Activated CD4-positive, CD25-positive, alpha-beta regulatory T cell treated with anti-CD3 and anti-CD28 coated beads, Interleukin-2, amount 50 U/mL, for 24 hours (primary cell): Measurements from ENCODE around the gene ZPLD1.

ENCODE experiments used
- ATAC-seq, 2 donors: fragments of 150-1000 bp; cut with Tn5 transposase; one replicate each; pipeline ENCODE4 v1.10.0; 2021; ENCODE audit warnings: mild to moderate bottlenecking in 1 of 2, moderate library complexity in 1 of 2

The ZPLD1 gene

DNA sequence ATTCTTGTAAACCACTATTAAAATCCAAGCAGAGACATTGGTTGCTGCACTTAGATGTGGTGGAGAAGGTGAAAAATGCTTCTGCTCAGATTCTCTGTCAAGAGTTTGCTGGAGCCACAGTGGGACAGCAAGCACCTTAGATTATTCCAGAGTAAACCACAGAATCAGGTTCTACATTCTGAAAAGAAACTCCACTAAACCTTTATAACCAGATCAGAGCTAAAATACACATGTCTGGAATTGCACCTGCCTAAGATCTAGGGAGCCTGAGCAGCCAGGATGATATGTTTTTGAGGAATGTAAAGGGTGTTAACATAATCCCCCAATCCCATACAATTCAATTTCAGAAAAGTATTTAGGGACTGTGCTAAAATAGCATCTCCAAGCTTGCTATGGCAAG, at the start of gene ZPLD1:
Gene ZPLD1, plus strand, starts transcription at position 301 of the 400 bp plus-strand sequence. CDS start 3,473 bp downstream, outside the sequence.
- no peak for ATAC-seq

DNA sequence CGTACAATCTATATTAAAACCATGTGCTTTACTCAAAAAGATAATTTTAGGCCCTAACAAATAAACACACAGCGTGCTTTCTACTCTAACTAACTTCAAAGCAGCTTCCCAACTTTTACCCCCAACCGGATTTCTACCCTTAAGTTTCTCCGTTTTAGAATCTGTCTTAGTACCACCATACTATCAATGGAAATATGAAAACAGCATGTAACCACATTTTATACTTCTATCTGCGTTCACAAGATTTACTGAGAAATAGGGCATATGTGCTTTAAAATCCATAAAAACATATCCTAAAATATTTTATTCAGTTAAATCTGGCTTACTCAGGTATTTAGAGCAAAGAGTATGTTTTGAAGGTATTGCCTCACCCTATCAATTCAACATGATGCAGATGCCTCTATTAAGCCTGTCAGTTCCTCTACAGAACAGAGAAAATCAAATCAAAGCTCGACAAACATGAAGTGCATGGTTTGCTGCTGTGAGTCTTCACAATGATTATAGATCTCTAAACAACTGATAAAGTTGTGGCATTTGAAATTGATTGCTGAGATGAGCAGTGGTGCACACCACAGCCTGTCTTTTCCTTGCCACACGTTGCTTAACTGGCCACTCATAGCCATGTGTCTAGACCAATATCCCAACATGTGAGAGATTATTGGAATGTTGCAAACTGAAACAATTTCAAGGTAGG, 44.5 kb upstream of the ZPLD1 start:
- no peak for ATAC-seq

DNA sequence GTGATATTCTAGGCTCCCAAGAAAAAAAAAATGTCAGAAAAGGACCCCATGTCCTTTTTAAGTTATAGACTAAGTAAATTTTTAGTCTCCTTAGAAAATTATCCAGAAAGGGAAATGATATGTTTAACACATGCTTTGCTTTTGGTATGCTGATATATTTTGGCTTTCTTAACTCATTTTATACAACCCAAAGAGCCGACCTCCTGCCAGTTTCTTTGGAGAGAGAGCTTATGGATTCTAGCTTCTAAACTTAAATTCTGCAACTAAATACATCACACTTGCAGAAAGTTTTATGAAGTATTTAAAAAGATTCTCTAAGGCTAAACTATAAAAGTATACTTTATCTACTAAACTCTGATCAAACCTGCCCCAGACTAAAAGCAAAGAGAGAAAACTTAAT, 43.9 kb upstream of the ZPLD1 start:
- ATAC-seq, result no peak

DNA sequence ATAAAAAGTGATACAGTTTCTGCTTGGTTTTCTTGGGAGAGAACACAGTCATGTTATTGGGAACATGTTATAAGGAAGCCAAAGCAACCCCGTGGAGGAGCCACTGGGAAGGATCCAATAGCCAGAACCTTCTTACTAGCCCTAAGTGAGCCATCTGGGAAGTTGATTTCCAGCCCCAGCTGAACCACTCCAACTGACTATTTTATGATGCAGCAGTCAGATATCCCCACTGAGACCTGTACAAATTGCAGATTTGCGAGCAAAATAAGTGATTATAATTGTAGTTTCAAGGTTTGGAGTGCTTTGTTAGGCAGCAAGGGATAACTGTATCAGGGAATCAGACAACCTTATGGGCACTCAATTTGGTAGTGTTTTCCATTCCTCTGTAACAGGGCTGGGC, 43.3 kb upstream of the ZPLD1 start:
- no peak for ATAC-seq

DNA sequence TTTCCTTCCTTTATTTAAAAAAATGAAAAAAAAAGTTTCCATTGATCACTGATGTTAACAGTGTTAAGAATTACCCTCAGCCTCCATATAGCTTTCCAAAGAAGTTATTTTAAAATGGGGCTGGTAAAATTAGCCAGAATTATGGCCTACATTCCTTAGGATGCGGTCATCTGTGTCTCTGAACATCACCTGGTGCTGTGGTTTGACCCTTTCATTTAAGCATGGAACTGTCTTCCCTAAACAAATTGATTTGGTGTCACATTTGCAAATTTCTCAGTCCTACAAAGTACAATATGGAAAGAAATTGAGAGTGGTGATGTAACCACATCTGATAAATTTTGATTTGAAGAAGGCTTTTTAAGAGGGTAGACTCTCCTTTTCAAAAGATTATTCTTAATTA, 40.3 kb upstream of the ZPLD1 start:
- ATAC-seq, result no peak

DNA sequence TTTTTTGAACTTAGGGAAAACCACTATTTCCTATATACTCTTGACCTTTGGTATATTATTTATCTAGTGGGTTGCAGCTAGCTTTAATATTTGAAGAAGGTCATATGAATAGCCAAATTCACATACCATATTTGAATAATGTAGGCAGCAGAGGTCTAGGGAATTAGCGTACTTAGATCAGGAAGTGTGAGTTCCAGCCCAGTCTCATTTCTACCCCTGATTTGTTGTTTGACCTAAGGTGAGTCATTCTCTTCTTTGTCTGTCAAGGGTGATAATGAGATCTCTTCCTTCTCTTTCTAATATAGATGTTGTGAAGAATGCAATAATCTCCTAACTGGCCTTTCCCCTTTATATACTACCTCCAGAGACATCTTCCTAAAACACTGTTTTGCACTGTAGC, 36.6 kb upstream of the ZPLD1 start:
- ATAC-seq, result no peak

DNA sequence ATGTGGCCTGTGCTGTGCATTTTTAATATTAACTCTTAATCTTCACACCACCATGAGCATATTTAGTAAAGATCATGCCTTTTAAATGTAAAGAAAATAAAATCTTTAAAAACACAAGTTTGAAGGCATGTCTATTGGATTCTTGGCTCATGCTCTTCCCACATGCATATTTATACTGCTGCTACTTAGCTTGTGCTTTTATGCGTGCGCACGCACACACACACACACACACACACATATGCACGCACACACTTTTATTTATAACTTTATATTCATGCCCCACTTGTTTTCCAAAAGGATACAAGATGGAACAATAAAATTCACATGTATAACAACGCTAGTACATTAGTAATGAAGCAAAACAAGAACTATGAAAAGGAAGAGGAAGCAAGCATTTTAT, 36.1 kb upstream of the ZPLD1 start:
- ATAC-seq, result no peak

DNA sequence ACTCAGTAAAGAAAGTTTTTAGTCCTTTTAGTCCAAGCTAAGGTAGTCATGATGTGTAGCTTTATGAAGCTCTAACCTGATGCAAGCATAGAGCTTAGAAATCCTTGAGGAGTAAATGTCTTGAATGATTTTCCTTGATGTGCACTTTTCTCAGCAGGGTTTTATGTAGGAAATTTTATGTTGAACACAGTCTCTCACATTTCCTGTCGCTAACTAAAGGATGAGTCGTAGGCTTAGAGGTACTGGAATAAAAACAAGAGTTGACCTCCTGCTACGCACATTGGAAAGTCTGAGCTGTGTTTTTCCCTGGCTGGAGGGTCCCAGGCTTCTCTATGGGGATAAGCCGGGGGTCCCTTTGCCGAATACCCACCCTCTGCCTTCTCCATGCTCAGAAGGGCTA, 34.7 kb upstream of the ZPLD1 start:
- no peak for ATAC-seq

DNA sequence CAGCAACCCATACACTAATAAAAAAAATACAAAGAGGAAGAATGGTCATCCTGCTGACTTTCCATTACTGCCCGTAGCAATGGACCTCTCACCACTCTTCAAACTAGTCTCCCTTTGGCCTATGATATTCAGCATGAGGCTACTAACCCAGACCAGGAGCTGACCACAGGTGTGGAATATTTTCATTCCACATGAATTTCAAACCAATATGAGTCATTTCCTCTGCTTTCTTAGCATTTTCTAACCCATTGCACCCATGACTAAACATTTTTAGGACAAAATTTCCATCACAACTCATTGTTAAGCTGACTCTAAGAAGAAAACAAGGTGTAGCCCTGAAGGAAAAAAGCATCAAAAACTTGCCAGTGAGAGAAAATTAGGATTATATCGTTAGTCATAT, 34.0 kb upstream of the ZPLD1 start:
- ATAC-seq, result no peak

DNA sequence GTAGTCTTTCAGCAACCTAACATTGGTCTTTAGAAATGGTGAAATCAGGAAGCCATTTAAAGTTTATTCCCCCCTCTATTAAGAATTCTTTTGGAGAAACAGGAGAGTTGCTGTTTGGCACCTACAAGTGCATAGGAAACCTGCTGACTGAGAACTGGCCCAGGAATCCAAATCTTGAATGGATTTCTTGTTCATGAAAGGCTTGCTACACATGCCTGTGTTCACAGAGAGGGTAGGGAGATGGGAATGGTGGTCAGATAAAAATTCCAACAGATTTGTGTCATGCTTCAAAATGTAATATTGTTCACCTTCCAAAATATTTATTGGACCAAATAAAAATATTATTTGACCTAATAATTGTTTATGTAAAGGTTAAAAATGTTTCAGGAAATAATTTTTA, 24.2 kb upstream of the ZPLD1 start:
- no peak for ATAC-seq

DNA sequence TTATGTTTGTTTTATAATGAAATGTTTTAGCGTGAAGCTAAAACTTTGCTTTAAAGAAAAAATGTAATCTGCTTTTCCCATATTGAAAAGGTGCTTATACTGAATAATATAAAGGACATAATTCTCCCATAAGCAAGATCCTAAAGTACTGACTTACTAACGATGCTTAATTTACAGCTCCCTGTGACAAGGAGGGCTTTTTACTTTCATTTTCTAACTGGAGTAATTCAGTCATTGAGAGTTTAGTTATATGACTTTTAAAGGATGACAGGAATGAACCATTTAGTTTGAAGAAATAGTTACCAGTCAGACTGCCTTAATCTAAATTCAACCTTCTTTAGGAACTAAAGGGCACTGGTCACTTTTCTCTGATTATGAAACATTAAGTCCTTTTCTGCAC, 19.3 kb upstream of the ZPLD1 start:
- ATAC-seq, result no peak

DNA sequence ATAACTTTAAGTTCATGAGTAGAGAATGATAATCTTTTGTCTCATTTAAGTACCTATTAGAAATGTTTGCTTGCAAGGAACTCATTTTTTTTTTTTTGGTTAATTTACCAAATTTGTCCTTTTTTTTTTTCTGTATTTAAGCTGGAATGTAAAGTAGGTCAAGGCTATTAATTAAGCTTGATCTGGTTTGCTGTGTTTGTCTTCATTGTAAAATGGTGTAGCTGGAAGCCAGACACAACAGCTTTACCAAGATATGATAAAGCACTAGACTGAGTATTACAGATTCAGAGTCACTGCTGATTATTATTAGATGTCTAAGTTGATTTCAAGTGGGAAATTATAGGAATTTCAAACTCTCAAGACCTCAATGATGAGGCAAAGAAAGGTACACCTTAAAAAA, 15.0 kb upstream of the ZPLD1 start:
- no peak for ATAC-seq

DNA sequence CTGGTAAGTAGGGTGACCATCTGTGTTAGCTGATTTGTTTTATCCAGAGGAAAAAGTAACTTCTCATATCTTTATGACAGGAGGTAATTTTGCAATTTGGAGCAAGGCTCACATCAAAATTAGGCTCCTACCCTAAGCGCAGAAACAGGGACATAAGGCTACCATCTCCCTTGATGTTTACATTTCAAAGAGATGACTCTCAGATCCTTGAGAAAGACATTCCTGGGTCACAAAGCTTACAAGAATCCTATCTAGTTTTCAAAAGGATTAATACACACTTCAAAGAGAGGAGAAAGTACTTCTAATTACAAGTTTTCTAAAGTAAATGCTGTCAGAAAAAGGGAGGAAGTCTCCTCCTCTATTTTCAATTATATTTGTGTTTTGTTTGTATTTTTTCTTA, 7.0 kb downstream of the ZPLD1 start:
- ATAC-seq, result no peak

DNA sequence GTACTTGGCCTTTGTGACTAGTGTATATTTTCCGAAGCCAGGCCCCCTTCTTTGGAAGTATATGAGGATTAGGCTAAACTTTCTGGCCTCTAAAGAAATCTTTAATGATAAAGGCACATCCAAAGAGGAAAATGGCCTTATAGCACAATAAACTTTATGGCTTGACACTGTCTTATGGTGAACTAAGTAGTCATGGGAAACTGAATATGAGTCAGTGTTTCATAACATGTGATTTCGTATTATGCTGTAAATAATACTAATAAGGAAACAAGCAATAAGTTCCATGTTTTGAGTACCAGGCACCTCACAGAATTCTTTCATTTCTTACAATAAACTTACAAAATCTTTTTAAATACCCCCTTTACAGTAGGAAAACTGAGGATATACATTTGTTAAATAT, 8.2 kb downstream of the ZPLD1 start:
- ATAC-seq, result no peak

DNA sequence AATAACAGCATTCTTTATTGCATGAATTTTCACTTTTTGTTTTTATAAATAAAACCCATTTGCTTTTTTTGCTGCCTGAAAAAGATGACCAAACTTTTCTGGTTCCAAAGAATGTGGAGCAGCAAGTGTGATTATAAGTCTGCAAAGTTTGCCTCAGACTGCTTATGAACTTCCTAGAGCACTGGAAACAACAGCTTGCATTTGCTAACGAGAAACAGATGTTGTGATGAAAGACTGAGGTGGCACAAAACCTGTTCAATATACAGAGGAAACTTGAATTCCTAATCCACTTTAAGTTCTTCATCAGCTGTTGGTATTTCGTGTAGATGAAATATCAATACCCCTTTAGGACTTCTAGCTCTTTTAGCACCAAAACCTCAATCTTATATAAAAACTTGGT, 9.3 kb downstream of the ZPLD1 start:
- ATAC-seq, result no peak

DNA sequence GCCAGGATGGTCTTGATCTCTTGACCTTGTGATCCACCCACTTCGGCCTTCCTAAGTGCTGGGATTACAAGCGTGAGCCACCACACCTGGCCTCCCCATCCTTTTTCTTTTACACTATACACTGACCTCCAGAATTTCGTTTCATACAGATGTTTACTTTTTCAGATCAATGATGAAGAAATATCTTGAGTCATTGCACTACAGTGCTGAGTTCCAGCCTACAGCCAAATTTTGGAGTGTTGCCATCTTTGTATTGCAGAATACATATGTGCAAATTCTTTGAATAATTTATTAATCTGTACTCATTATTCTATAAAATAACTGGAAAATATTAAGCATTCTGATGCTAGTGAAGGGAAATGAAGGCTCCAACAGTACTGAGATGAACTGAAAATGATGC, 12.5 kb downstream of the ZPLD1 start:
- no peak for ATAC-seq

DNA sequence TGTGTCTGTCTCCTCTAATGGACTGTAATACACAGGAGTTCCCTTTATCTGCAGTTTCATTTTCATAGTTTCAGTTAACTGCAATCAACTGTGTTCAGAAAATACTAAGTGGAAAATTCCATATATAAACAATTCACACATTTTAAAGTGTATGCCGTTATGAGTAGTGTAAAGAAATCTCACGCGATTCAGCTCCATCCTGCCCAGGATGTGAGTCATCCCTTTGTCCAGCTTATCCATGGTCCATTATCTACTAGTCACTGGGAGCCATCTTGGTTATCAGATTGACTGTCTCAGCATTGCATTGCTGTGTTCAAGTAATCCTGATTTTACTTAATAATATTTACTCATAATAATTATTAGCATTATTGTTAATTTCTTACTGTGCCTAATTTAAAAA, 14.5 kb downstream of the ZPLD1 start:
- no peak for ATAC-seq

DNA sequence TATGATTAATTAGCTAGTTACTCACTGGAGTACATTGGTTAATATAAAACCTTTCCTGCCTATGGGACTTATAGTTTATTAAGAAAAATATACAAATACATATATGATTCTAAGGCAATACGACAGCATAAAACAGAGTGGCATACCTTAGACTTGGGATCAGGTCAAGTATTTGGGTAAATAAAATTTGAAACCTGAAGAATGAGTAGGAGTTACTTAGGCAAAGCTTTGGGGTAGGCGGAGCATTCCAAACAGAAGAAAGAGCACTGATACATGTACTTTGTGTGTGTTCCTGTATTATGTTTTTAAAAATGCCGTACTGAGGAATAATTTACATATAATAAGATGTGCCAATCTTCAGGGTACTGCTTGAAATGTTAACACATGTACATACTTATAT, 15.1 kb downstream of the ZPLD1 start:
- no peak for ATAC-seq

DNA sequence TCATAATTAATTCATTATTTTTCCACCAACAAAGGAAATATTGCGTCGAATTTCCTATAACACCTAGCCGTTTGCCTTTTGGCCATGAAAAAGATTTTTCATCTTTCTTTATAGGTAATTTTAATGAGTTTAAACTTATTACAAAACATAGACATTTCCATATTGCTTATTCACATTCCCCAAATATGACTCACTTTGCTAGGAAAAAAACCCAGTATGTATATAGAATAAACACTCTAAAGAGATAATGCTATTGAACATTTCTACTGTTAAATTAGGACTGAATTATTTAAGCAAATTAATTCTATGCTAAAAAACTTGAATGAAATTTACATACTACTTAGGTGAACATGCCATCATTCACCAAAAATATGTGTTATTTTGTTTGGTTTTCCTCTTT, 16.2 kb downstream of the ZPLD1 start:
- no peak for ATAC-seq

DNA sequence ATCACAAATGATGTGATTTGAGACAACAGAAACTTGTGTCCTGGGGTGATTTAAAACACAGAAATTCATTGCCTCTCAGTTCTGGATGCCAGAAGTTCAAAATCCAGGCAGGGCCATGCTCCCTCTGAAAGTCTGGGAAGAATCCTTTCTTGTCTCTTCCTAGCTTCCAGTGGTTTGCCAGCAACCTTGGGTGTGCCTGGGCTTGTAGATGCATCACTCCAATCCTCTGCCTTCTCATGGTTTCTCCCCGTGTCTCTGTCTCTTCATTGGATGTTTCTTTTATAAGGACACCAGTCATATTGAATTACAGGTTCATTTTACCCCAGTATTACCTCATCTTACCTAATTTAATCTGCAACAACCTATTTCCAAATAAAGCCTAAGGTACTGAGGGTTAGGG, 16.7 kb downstream of the ZPLD1 start:
- ATAC-seq, result no peak

DNA sequence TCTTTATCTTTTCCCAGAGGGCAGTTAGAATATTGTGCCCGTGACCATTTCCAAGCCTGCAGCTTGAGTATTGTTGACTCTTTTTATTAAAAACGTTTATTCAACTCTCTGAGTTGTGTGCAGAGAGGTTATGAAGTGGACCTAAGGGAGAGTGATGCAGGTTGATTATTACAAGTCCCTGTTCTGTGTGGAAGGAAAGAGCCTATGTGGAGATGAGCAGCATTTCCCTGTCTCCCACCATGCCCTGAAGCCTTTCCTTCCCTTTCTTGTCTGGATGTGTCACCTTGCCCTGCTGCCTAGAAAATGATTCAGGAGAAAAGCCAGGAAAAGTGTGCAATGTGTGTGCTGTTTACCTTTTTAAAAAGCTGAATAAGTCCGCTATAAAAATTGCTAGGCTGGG, 19.4 kb downstream of the ZPLD1 start:
- ATAC-seq, result no peak

DNA sequence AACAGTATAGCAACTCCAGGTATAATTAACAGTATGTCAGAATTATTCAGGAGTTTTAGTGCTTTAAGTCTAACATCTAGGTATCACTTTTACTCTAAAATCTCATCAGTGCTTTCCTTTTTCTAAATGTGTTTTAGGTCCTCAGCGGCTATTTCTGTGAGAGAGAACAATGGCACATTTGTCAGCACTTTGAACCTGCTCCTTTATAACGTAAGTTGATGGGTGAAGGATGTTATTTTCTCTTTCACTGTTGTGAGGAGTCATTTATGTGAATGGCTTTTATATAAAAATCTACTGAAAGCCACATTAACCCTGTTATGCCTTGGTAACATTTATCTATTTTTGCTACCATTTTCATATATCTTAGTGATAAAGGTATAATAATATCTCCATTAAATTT, 22.8 kb downstream of the ZPLD1 start:
- no peak for ATAC-seq

DNA sequence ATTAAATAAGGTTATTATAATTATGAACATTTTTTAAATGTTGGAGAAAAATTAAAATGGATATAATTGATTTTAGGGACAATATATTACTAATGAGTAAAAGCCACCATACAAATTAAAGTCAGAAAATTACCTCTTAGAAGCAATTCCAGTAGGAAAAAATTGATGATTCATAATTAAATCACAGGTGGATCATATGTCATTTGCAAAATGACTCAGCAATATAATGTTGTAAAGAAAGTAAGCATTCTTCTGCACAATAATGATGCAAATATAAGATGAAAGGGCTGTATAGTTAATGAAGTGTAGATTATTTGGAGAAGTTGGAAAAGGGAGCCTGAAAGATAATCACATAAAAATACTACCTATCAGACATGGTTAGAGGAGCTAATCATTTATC, 25.8 kb downstream of the ZPLD1 start:
- no peak for ATAC-seq

DNA sequence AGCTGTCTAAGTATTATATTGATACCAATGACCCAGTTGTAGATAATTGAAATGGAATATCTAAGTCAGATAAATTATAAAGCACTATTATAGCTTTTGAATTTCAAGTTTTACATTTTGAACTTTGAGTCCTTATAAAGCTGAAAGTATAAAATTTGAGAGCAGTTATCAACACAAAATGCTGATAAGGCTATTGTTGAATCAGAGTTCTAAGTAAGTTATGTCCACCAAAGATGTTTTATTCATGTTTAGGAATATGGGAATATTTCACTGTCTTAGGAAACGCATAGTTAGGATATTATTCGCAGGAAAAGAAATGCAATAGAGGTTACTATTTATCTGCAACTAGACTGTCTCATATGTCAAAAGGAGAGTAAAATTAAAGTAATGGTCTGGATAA, 29.4 kb downstream of the ZPLD1 start:
- no peak for ATAC-seq

DNA sequence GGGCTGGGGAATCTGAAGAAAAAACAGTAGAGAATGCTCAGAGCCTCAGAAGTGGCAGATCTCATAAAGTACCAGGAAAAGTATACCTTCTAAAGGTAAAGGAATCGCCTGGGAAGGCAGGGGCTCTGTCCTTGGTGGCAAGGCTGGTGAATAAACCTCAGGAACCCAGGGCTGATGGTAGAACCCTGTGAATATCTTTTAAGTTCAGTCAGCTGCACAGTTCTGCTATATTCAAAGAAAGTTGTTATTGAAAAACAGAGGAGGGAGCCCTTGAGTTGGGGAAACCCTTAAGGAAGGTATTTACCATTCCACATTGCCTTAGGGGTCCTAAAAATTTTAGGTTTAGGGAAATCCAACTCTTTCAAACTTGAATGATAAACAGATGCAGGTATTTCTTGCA, 31.2 kb downstream of the ZPLD1 start:
- no peak for ATAC-seq

DNA sequence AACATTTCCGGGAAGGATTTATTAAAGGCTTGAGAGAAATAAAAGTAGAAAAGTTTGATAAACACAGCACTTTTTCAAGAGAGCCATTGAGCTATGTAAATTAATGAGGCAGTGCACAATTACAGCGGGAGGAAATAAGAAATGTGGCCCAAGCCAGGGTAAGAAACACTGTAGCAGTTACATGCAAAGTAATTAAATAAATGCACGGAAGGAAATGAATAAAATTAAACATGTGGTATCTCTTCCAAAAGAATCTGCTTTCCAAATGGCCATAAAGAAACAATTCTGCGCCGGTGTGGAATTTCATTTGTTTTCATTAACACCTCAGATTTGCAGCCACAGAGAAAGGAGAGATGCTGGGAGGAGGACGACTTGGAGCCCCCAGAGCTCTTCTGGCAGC, 35.3 kb downstream of the ZPLD1 start:
- no peak for ATAC-seq
